T-helper 22 cell (primary cell): ENCODE measurements around the gene PHACTR3.

ENCODE experiments used
- DNase-seq: peaks from one replicate; pipeline ENCODE4 v3.0.0-alpha.2; 2020; ENCODE audit warnings: low read depth

PHACTR3 gene

GRCh38 chr20:59574308-59574707, 30.0 kb upstream of the PHACTR3 start:
- DNase-seq, result no peak

GRCh38 chr20:59575216-59575615, 29.1 kb upstream of the PHACTR3 start:
- DNase-seq, result no peak

- DNase-seq, result no peak
Observed at GRCh38 chr20:59575653-59576052, 28.7 kb upstream of the PHACTR3 start.

GRCh38 chr20:59576216-59576953, 28.0 kb upstream of the PHACTR3 start:
- DNase-seq, result no peak

- no peak for DNase-seq
Observed at GRCh38 chr20:59577037-59577808, 27.1 kb upstream of the PHACTR3 start.

GRCh38 chr20:59577809-59578435, 26.4 kb upstream of the PHACTR3 start:
- DNase-seq, result no peak

GRCh38 chr20:59578436-59579403, 25.6 kb upstream of the PHACTR3 start:
- no peak for DNase-seq

GRCh38 chr20:59579404-59580145, 24.8 kb upstream of the PHACTR3 start:
- DNase-seq, result no peak

GRCh38 chr20:59580146-59580946, 24.0 kb upstream of the PHACTR3 start:
- no peak for DNase-seq

GRCh38 chr20:59580991-59581401, 23.3 kb upstream of the PHACTR3 start:
- DNase-seq, result no peak

- no peak for DNase-seq
Observed at GRCh38 chr20:59581993-59582679, 22.2 kb upstream of the PHACTR3 start.

GRCh38 chr20:59583428-59584277, 20.7 kb upstream of the PHACTR3 start:
- DNase-seq, result no peak

- no peak for DNase-seq
Observed at GRCh38 chr20:59584278-59584925, 19.9 kb upstream of the PHACTR3 start.

GRCh38 chr20:59585714-59586409, 18.5 kb upstream of the PHACTR3 start:
- no peak for DNase-seq

GRCh38 chr20:59586613-59587012, 17.7 kb upstream of the PHACTR3 start:
- DNase-seq, result no peak

- DNase-seq, result no peak
Observed at GRCh38 chr20:59587570-59587969, 16.8 kb upstream of the PHACTR3 start.

- no peak for DNase-seq
Observed at GRCh38 chr20:59588236-59588855, 16.0 kb upstream of the PHACTR3 start.
